ENCODE data around the gene KBTBD6. TPM values are rescaled to one million over a fixed set of nuclear protein-coding genes. Genes with fewer than 3 reads are reported as not detected.

Gene KBTBD6
- total RNA-seq, 1 donor, result 10.8 TPM

- no peak for DNase-seq (ENCODE audit: low read depth)
- TF ChIP-seq CTCF (IDR thresholded peaks at IDR 0.05; ENCODE audit: insufficient read depth, low read length), result no peak
- H3K4me3 ChIP-seq (ENCODE audit: low read depth, low read length), result no peak overlapping the region
These were observed 16.0 kb upstream of the KBTBD6 start for GRCh38 chr13:41148419-41149283.

GRCh38 chr13:41145136-41145908 lies 12.7 kb upstream of the KBTBD6 start:
- DNase-seq (ENCODE audit: low read depth), result peak; percentile 32
- no peak for TF ChIP-seq CTCF (IDR thresholded peaks at IDR 0.05; ENCODE audit: insufficient read depth, low read length)

DNA sequence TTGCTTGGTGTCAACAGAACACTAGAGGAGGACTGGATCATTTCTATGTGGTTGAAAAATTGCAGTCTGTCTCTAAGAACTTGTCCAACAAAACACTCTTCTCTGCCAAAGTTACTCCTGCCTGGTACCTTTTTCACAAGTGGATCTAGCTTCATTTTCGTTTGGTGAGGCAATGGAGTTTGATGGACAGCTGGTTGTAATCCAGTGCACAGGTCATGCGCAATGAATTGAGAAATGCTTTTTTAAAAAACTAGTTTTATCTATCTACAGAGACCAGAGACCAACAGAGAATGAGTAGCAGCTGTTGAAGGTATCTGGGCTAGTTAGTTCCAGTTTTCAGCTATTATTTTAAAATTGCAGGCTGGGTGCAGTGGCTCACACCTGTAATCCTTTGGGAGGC lies 12.0 kb upstream of the KBTBD6 start:
- no peak for TF ChIP-seq CTCF (IDR thresholded peaks at IDR 0.05; ENCODE audit: insufficient read depth, low read length)
- DNase-seq (ENCODE audit: low read depth), result peak; percentile 16

More at GRCh38 chr13:41145136-41145908, 12.7 kb upstream of the KBTBD6 start:
- H3K4me3 ChIP-seq (ENCODE audit: low read depth, low read length), result no peak overlapping the region

GRCh38 chr13:41139296-41139966 lies 6.8 kb upstream of the KBTBD6 start:
- no peak for TF ChIP-seq CTCF (IDR thresholded peaks at IDR 0.05; ENCODE audit: insufficient read depth, low read length)
- DNase-seq (ENCODE audit: low read depth), result no peak
- H3K4me3 ChIP-seq (ENCODE audit: low read depth, low read length), result no peak overlapping the region

More for the DNA sequence above, 12.0 kb upstream of the KBTBD6 start:
- no peak overlapping the region for H3K4me3 ChIP-seq (ENCODE audit: low read depth, low read length)

GRCh38 chr13:41137951-41138350 lies 5.3 kb upstream of the KBTBD6 start:
- no peak for TF ChIP-seq CTCF (IDR thresholded peaks at IDR 0.05; ENCODE audit: insufficient read depth, low read length)
- no peak overlapping the region for H3K4me3 ChIP-seq (ENCODE audit: low read depth, low read length)
- no peak for DNase-seq (ENCODE audit: low read depth)

DNA sequence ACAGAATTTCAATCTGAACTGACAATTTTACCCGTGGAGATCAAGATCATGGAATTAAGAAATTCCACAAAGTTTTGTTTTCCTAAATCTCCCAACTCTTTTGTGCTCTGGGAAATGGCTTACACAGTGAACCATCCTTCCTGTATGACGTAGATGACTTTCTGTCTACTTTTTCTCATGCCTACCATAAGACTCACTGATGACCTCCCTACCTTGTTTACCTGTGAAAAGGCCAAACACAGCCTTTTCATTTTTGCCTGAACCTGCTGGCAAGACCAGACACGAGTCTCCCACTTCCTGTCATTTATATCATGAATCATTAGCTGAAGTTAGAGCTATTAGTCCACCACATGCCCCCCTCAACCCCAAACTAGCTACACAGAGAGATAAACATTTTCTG lies 4.6 kb upstream of the KBTBD6 start:
- no peak for TF ChIP-seq CTCF (IDR thresholded peaks at IDR 0.05; ENCODE audit: insufficient read depth, low read length)
- DNase-seq (ENCODE audit: low read depth), result no peak

More for the DNA sequence above, 4.6 kb upstream of the KBTBD6 start:
- no peak overlapping the region for H3K4me3 ChIP-seq (ENCODE audit: low read depth, low read length)

Measured in fibroblast of the aortic adventitia (primary cell).